Measurements from ENCODE around the gene DERL2.

- TF ChIP-seq, protein P1, sequence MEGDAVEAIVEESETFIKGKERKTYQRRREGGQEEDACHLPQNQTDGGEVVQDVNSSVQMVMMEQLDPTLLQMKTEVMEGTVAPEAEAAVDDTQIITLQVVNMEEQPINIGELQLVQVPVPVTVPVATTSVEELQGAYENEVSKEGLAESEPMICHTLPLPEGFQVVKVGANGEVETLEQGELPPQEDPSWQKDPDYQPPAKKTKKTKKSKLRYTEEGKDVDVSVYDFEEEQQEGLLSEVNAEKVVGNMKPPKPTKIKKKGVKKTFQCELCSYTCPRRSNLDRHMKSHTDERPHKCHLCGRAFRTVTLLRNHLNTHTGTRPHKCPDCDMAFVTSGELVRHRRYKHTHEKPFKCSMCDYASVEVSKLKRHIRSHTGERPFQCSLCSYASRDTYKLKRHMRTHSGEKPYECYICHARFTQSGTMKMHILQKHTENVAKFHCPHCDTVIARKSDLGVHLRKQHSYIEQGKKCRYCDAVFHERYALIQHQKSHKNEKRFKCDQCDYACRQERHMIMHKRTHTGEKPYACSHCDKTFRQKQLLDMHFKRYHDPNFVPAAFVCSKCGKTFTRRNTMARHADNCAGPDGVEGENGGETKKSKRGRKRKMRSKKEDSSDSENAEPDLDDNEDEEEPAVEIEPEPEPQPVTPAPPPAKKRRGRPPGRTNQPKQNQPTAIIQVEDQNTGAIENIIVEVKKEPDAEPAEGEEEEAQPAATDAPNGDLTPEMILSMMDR (conservative IDR thresholded peaks at IDR 0.05), result no peak
- TF ChIP-seq ZFX (IDR thresholded peaks at IDR 0.05), result no peak
Observed at GRCh38 chr17:5530265-5531084, 44.5 kb upstream of the DERL2 start.
